GM19467 (cell line): ENCODE results near the gene SORT1.
"Not testable (repeated sequence)": the region's sequence is repeated elsewhere in the genome, so short reads cannot be mapped to it uniquely, and the experiment has no call there.

Experiments
- ATAC-seq: cut with Tn5 transposase; IDR thresholded peaks from one replicate; pipeline ENCODE4 v1.9.1; 2021; ENCODE audit warnings: mild to moderate bottlenecking, moderate library complexity; ENCODE audit not compliant: unreplicated experiment

Gene SORT1

GRCh38 chr1:109397581-109398342 is at the start of gene SORT1:
Gene SORT1 (minus strand): TSS chr1:109397918. CDS start chr1:109397892, 26 bp downstream.
- ATAC-seq: peak; percentile 74

- ATAC-seq: not testable (repeated sequence)
These were observed 48.4 kb upstream of the SORT1 start for GRCh38 chr1:109445949-109446695.

GRCh38 chr1:109444346-109444745 is 46.6 kb upstream of the SORT1 start:
- no peak for ATAC-seq

- no peak for ATAC-seq
These were observed 45.8 kb upstream of the SORT1 start for GRCh38 chr1:109443476-109443875.

- ATAC-seq: no peak
These were observed 43.4 kb upstream of the SORT1 start for GRCh38 chr1:109441069-109441468.

GRCh38 chr1:109438798-109439297 is 41.1 kb upstream of the SORT1 start:
- no peak for ATAC-seq

- no peak for ATAC-seq
These were observed 36.8 kb upstream of the SORT1 start for GRCh38 chr1:109434484-109434883.

GRCh38 chr1:109433322-109433721 is 35.6 kb upstream of the SORT1 start:
- ATAC-seq: no peak

- ATAC-seq: no peak
These were observed 34.6 kb upstream of the SORT1 start for GRCh38 chr1:109432336-109432735.

GRCh38 chr1:109427171-109427467 is 29.4 kb upstream of the SORT1 start:
- no peak for ATAC-seq

- peak; percentile 97 for ATAC-seq
These were observed 28.8 kb upstream of the SORT1 start, which contains the start of gene PSMA5 for GRCh38 chr1:109426281-109427170. Gene PSMA5 (minus strand): TSS chr1:109426448. CDS start chr1:109426330, 118 bp downstream.

GRCh38 chr1:109425391-109426280 is 27.9 kb upstream of the SORT1 start:
- ATAC-seq: peak; percentile 21

- ATAC-seq: no peak
These were observed 25.8 kb upstream of the SORT1 start for GRCh38 chr1:109423498-109423897.

- no peak for ATAC-seq
These were observed 14.8 kb upstream of the SORT1 start for GRCh38 chr1:109412551-109412950.

GRCh38 chr1:109404838-109405237 is 7.1 kb upstream of the SORT1 start:
- ATAC-seq: no peak

- no peak for ATAC-seq
These were observed 4.3 kb upstream of the SORT1 start for GRCh38 chr1:109402025-109402424.

- ATAC-seq: no peak
These were observed 2.4 kb upstream of the SORT1 start for GRCh38 chr1:109400035-109400655.

GRCh38 chr1:109399326-109399957 is 1.7 kb upstream of the SORT1 start:
- ATAC-seq: no peak
